Measurements from ENCODE around the gene CCM2L.

DNA sequence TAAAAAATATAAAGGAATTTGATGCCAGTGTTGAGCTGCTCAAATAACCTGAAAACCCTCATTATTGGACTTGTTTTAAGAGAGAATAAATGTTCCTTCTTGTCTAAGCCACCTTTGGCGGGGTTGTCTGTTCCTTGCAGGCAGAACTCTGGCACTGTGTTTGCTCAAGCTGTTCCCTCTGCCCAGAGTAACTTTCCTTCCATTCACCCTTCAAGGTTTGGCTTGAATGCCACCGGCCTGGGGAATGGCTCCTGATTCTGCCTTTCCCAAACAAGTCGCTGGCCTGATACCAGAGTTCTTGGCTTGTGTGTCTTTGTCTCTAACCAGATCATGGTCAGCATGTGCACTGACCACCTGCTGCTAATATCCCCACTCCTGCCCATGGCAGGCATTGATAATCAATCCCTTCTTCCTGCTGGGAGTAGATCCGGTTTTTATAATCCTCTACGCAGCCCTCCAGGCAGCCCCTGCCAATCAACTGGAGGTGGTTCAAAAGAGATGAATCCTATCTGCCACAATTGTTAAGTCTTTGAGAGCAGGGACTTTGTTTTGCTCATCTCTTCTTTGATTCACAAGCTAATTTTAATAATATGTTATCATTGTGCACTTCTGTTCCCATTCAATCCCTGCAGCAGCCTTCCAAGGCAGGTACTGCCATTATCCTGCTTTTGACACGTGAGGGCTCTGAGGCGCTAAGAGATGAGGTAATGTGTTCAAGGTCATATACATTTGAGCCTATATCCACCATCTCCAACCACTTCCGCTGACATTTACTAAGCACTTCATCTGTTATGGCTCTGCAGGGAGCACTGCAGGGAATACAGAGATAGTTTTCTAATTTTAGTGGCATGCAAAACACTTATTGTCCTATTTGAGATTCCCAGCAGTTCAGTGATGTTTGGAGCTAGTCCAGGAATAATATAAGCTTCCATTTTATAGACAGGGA lies 3.1 kb upstream of the CCM2L start:
- TF ChIP-seq, protein P1, sequence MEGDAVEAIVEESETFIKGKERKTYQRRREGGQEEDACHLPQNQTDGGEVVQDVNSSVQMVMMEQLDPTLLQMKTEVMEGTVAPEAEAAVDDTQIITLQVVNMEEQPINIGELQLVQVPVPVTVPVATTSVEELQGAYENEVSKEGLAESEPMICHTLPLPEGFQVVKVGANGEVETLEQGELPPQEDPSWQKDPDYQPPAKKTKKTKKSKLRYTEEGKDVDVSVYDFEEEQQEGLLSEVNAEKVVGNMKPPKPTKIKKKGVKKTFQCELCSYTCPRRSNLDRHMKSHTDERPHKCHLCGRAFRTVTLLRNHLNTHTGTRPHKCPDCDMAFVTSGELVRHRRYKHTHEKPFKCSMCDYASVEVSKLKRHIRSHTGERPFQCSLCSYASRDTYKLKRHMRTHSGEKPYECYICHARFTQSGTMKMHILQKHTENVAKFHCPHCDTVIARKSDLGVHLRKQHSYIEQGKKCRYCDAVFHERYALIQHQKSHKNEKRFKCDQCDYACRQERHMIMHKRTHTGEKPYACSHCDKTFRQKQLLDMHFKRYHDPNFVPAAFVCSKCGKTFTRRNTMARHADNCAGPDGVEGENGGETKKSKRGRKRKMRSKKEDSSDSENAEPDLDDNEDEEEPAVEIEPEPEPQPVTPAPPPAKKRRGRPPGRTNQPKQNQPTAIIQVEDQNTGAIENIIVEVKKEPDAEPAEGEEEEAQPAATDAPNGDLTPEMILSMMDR (conservative IDR thresholded peaks at IDR 0.05; ENCODE audit: low read depth in 2 of 2) = no peak
- TF ChIP-seq EZH2phosphoT487 (IDR thresholded peaks at IDR 0.05; ENCODE audit: unreplicated experiment) (no peak), POLR2AphosphoS5 (IDR thresholded peaks at IDR 0.05; ENCODE audit: low read depth) (no peak), JUNB (IDR thresholded peaks at IDR 0.05; ENCODE audit: unreplicated experiment) (no peak)
- TF ChIP-seq, protein P2, sequence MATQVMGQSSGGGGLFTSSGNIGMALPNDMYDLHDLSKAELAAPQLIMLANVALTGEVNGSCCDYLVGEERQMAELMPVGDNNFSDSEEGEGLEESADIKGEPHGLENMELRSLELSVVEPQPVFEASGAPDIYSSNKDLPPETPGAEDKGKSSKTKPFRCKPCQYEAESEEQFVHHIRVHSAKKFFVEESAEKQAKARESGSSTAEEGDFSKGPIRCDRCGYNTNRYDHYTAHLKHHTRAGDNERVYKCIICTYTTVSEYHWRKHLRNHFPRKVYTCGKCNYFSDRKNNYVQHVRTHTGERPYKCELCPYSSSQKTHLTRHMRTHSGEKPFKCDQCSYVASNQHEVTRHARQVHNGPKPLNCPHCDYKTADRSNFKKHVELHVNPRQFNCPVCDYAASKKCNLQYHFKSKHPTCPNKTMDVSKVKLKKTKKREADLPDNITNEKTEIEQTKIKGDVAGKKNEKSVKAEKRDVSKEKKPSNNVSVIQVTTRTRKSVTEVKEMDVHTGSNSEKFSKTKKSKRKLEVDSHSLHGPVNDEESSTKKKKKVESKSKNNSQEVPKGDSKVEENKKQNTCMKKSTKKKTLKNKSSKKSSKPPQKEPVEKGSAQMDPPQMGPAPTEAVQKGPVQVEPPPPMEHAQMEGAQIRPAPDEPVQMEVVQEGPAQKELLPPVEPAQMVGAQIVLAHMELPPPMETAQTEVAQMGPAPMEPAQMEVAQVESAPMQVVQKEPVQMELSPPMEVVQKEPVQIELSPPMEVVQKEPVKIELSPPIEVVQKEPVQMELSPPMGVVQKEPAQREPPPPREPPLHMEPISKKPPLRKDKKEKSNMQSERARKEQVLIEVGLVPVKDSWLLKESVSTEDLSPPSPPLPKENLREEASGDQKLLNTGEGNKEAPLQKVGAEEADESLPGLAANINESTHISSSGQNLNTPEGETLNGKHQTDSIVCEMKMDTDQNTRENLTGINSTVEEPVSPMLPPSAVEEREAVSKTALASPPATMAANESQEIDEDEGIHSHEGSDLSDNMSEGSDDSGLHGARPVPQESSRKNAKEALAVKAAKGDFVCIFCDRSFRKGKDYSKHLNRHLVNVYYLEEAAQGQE (IDR thresholded peaks at IDR 0.05; ENCODE audit: unreplicated experiment) = no peak
